Measurements from ENCODE around the gene HDAC5.

DNA sequence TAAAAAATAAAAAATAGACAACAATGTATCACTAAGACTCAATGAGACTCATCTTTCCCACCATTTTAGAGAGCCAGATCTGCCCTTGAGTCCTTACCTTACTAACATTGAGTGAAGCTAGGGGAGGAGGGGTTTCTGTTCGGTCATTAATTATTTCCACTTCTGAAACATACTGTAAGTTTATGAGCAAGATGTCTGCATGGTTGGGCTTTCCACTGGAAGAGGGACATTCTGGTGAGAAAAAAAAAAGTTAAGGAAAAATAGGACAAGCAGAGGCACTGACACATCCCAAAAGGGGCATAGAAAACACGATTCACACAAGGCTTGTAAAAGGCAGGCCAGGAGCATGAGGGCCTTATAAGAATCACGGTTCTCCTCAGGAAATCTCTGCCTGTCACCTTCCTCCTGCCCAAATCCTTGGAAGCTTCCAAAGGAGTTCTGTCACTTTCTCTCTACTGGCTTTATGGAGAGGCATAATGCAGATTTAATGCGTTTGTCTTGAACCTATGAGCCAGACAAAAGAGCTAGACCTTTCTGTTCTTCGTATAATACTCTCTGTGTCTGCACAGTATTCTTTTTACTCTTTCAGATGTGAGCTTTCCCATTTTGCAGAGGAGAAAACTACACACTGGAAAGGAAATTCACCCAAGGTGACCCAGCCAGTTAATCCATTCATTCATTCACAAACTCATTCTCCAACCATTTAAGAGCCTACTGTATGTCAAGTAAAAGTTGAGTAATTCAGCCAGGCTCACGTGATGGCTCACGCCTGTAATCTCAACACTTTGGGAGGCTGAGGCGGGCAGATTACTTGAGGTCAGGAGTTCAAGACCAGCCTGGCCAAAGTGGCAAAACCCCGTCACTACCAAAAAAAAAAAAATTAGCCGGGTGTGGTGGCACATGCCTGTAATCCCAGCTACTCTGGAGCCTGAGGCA, 59.5 kb downstream of the HDAC5 start:
- TF ChIP-seq CTCF (IDR thresholded peaks at IDR 0.05) (no peak), POLR2A (IDR thresholded peaks at IDR 0.05) (no peak)

Data from body of pancreas (tissue), 4 donors.